ENCODE measurements around the gene MAP3K13.

DNA sequence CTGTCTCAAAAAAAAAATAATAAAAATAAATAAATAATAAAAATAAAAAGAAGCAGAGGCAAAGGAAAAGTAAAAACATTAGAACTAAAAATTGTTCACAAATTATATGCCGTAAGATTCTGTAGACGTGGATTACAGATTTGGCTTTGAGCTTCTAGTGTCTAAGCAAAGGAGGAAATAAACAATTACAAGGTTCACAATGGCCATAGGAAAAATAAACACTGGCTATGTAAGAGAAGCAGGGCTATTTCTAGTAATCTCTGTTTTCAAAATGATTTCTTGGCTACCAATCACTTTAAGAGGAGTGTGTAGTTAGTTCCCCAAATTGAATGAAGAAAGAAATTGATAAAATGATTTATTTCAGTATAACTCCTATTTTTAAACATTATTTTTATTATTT, 81.4 kb downstream of the MAP3K13 start:
- TF ChIP-seq, protein P1, sequence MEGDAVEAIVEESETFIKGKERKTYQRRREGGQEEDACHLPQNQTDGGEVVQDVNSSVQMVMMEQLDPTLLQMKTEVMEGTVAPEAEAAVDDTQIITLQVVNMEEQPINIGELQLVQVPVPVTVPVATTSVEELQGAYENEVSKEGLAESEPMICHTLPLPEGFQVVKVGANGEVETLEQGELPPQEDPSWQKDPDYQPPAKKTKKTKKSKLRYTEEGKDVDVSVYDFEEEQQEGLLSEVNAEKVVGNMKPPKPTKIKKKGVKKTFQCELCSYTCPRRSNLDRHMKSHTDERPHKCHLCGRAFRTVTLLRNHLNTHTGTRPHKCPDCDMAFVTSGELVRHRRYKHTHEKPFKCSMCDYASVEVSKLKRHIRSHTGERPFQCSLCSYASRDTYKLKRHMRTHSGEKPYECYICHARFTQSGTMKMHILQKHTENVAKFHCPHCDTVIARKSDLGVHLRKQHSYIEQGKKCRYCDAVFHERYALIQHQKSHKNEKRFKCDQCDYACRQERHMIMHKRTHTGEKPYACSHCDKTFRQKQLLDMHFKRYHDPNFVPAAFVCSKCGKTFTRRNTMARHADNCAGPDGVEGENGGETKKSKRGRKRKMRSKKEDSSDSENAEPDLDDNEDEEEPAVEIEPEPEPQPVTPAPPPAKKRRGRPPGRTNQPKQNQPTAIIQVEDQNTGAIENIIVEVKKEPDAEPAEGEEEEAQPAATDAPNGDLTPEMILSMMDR (IDR thresholded peaks at IDR 0.05; ENCODE audit: borderline replicate concordance, extremely low read depth, low read length, poor library complexity, severe bottlenecking): no peak
- no peak for TF ChIP-seq EZH2 (IDR thresholded peaks at IDR 0.05; ENCODE audit: borderline replicate concordance, low read depth, low read length, severe bottlenecking)

All from DND-41 (cell line).